Neural progenitor cell (in vitro differentiated cells): ENCODE results near the gene NELFCD.

Source experiments
- EZH2 ChIP-seq: fragments of 200-600 bp; sonication (generic); IDR thresholded peaks from 2 replicates; pipeline ENCODE4 v1.6.1; 2017; ENCODE audit warnings: antibody characterized with exemption, mild to moderate bottlenecking, moderate library complexity
- EZH2phosphoT487 ChIP-seq: fragments of 200-600 bp; sonication (generic); IDR thresholded peaks from 2 replicates; pipeline ENCODE4 v1.6.1; 2017; ENCODE audit warnings: antibody characterized with exemption
- TF ChIP-seq, protein P1 (sequence below): fragments of 200-600 bp; sonication (generic); IDR thresholded peaks from 2 replicates; pipeline ENCODE4 v1.5.1; 2017; ENCODE audit warnings: antibody characterized with exemption, mild to moderate bottlenecking

GRCh38 chr20:58992911-58993310 lies 11.9 kb downstream of the NELFCD start:
- no peak for TF ChIP-seq EZH2phosphoT487
- no peak for TF ChIP-seq EZH2
- TF ChIP-seq, protein P1, sequence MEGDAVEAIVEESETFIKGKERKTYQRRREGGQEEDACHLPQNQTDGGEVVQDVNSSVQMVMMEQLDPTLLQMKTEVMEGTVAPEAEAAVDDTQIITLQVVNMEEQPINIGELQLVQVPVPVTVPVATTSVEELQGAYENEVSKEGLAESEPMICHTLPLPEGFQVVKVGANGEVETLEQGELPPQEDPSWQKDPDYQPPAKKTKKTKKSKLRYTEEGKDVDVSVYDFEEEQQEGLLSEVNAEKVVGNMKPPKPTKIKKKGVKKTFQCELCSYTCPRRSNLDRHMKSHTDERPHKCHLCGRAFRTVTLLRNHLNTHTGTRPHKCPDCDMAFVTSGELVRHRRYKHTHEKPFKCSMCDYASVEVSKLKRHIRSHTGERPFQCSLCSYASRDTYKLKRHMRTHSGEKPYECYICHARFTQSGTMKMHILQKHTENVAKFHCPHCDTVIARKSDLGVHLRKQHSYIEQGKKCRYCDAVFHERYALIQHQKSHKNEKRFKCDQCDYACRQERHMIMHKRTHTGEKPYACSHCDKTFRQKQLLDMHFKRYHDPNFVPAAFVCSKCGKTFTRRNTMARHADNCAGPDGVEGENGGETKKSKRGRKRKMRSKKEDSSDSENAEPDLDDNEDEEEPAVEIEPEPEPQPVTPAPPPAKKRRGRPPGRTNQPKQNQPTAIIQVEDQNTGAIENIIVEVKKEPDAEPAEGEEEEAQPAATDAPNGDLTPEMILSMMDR, result no peak
